ENCODE results near the gene TRIM68.

- TF ChIP-seq ZHX1 (CRISPR knock-in tag; IDR thresholded peaks at IDR 0.05; ENCODE audit: low read depth), result no peak
- TF ChIP-seq CTCF (CRISPR knock-in tag; IDR thresholded peaks at IDR 0.05), result no peak
- TF ChIP-seq SOX5 (CRISPR knock-in tag; IDR thresholded peaks at IDR 0.05; ENCODE audit: borderline replicate concordance), result no peak
- no peak for TF ChIP-seq KLF9 (CRISPR knock-in tag; IDR thresholded peaks at IDR 0.05; ENCODE audit: low read depth)
- TF ChIP-seq DR1 (CRISPR knock-in tag; IDR thresholded peaks at IDR 0.05), result no peak
- no peak for TF ChIP-seq KDM1A (CRISPR knock-in tag; IDR thresholded peaks at IDR 0.05)
- TF ChIP-seq POLR2AphosphoS5 (IDR thresholded peaks at IDR 0.05; ENCODE audit: low read depth, low read length), result no peak
- TF ChIP-seq ZNF496 (CRISPR knock-in tag; IDR thresholded peaks at IDR 0.05; ENCODE audit: insufficient replicate concordance), result no peak
- TF ChIP-seq ZNF274 (CRISPR knock-in tag; IDR thresholded peaks at IDR 0.05), result no peak
- TF ChIP-seq FIP1L1 (IDR thresholded peaks at IDR 0.05; ENCODE audit: borderline replicate concordance, insufficient read depth, low read depth, low read length), result no peak
- no peak for TF ChIP-seq ZNF639 (CRISPR knock-in tag; conservative IDR thresholded peaks at IDR 0.05)
- TF ChIP-seq EZH2 (conservative IDR thresholded peaks at IDR 0.05; ENCODE audit: low read depth, low read length), result no peak
These were observed 4.0 kb upstream of the TRIM68 start for GRCh38 chr11:4611986-4612385.

All from HepG2 (cell line).